ENCODE data around the gene CROCC. TPM values are rescaled to one million over a fixed set of nuclear protein-coding genes. Genes with fewer than 3 reads are reported as not detected.

The CROCC gene
- total and polyA plus RNA-seq, 4 donors, result 2.9 to 8.3 (median 5.1) TPM

GRCh38 chr1:16972189-16972895 lies 50.6 kb downstream of the CROCC start:
- WGBS, result 91% methylated on average over 11 of the region's 11 CpGs
- TF ChIP-seq, protein P1, sequence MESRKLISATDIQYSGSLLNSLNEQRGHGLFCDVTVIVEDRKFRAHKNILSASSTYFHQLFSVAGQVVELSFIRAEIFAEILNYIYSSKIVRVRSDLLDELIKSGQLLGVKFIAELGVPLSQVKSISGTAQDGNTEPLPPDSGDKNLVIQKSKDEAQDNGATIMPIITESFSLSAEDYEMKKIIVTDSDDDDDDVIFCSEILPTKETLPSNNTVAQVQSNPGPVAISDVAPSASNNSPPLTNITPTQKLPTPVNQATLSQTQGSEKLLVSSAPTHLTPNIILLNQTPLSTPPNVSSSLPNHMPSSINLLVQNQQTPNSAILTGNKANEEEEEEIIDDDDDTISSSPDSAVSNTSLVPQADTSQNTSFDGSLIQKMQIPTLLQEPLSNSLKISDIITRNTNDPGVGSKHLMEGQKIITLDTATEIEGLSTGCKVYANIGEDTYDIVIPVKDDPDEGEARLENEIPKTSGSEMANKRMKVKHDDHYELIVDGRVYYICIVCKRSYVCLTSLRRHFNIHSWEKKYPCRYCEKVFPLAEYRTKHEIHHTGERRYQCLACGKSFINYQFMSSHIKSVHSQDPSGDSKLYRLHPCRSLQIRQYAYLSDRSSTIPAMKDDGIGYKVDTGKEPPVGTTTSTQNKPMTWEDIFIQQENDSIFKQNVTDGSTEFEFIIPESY (IDR thresholded peaks at IDR 0.05), result no peak
- TF ChIP-seq FOXA2 (IDR thresholded peaks at IDR 0.05) (no peak), HNF4G (IDR thresholded peaks at IDR 0.05) (no peak), NR2F2 (IDR thresholded peaks at IDR 0.05) (no peak), ATF3 (IDR thresholded peaks at IDR 0.05) (no peak), JUND (IDR thresholded peaks at IDR 0.05) (no peak), REST (IDR thresholded peaks at IDR 0.05) (no peak), TAF1 (conservative IDR thresholded peaks at IDR 0.05) (no peak), GABPA (IDR thresholded peaks at IDR 0.05 in 1 of 2, conservative IDR thresholded peaks at IDR 0.05 in 1 of 2) (no peak), RXRA (IDR thresholded peaks at IDR 0.05) (no peak), HNF4A (conservative IDR thresholded peaks at IDR 0.05) (no peak), CTCF (IDR thresholded peaks at IDR 0.05; ENCODE audit: low read depth, low read length, missing input control) (no peak)
- no peak overlapping the region for H3K9ac ChIP-seq (ENCODE audit: low read depth in 1 of 2, low read length in 2 of 2)
- H3K4me3 ChIP-seq (ENCODE audit: low read depth in 1 of 3, low read length in 3 of 3), result no peak overlapping the region
- no peaks in the 10 kb centered on the region for H3K9me3 ChIP-seq (ENCODE audit: control insufficient read depth in 4 of 4, low read length in 3 of 4)
- H3K27ac ChIP-seq (ENCODE audit: low read depth in 1 of 2, low read length in 2 of 2), result no peak overlapping the region
- H3K27me3 ChIP-seq (ENCODE audit: control insufficient read depth in 4 of 4, insufficient read depth in 4 of 4, low read length in 3 of 4), result no peaks in the 10 kb centered on the region
- H3K4me1 ChIP-seq (ENCODE audit: control insufficient read depth in 4 of 4, insufficient read depth in 4 of 4, low read length in 3 of 4), result no peaks in the 10 kb centered on the region
- peaks cover 0 to 2% (median 0%) of the 10 kb centered on the region in 4 donors for H3K36me3 ChIP-seq (ENCODE audit: control insufficient read depth in 4 of 4, insufficient read depth in 3 of 4, low read depth in 1 of 4, low read length in 3 of 4)
- DNase-seq (ENCODE audit: low spot score), result no peak

GRCh38 chr1:16973215-16973614 lies 51.5 kb downstream of the CROCC start:
- peaks cover 0 to 2% (median 0%) of the 10 kb centered on the region in 4 donors for H3K36me3 ChIP-seq (ENCODE audit: control insufficient read depth in 4 of 4, insufficient read depth in 3 of 4, low read depth in 1 of 4, low read length in 3 of 4)
- H3K27ac ChIP-seq (ENCODE audit: low read depth in 1 of 2, low read length in 2 of 2), result no peak overlapping the region
- DNase-seq (ENCODE audit: low spot score), result no peak
- WGBS, result 91% methylated on average over 9 of the region's 9 CpGs
- TF ChIP-seq HNF4G (IDR thresholded peaks at IDR 0.05), result no peak
- TF ChIP-seq FOXA2 (IDR thresholded peaks at IDR 0.05), result no peak
- TF ChIP-seq ATF3 (IDR thresholded peaks at IDR 0.05), result no peak
- TF ChIP-seq GABPA (IDR thresholded peaks at IDR 0.05 in 1 of 2, conservative IDR thresholded peaks at IDR 0.05 in 1 of 2), result no peak
- no peak for TF ChIP-seq CTCF (IDR thresholded peaks at IDR 0.05; ENCODE audit: low read depth, low read length, missing input control)
- TF ChIP-seq HNF4A (conservative IDR thresholded peaks at IDR 0.05), result no peak
- TF ChIP-seq EGR1 (IDR thresholded peaks at IDR 0.05; ENCODE audit: low read depth in 2 of 2), result no peak
- no peak for TF ChIP-seq JUND (IDR thresholded peaks at IDR 0.05)
- no peak for TF ChIP-seq TAF1 (conservative IDR thresholded peaks at IDR 0.05)
- TF ChIP-seq, protein P2, sequence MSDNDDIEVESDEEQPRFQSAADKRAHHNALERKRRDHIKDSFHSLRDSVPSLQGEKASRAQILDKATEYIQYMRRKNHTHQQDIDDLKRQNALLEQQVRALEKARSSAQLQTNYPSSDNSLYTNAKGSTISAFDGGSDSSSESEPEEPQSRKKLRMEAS (IDR thresholded peaks at IDR 0.05), result no peak
- no peak for TF ChIP-seq NR2F2 (IDR thresholded peaks at IDR 0.05)
- TF ChIP-seq YY1 (IDR thresholded peaks at IDR 0.05), result no peak
- TF ChIP-seq RAD21 (IDR thresholded peaks at IDR 0.05), result no peak
- TF ChIP-seq FOXA1 (IDR thresholded peaks at IDR 0.05), result no peak
- TF ChIP-seq, protein P1 (IDR thresholded peaks at IDR 0.05), result no peak
- H3K9me3 ChIP-seq (ENCODE audit: control insufficient read depth in 4 of 4, low read length in 3 of 4), result no peaks in the 10 kb centered on the region
- no peak overlapping the region for H3K9ac ChIP-seq (ENCODE audit: low read depth in 1 of 2, low read length in 2 of 2)
- no peak overlapping the region for H3K4me3 ChIP-seq (ENCODE audit: low read depth in 1 of 3, low read length in 3 of 3)
- no peaks in the 10 kb centered on the region for H3K4me1 ChIP-seq (ENCODE audit: control insufficient read depth in 4 of 4, insufficient read depth in 4 of 4, low read length in 3 of 4)
- no peaks in the 10 kb centered on the region for H3K27me3 ChIP-seq (ENCODE audit: control insufficient read depth in 4 of 4, insufficient read depth in 4 of 4, low read length in 3 of 4)
